H1 (cell line): ENCODE data around the gene KRTAP3-2. TPM values are rescaled to one million over a fixed set of nuclear protein-coding genes. Genes with fewer than 3 reads are reported as not detected.

Experiments
- CTCF ChIA-PET: fragments of 300-600 bp; sonication (Branson Sonifier 250); formaldehyde crosslinking; loops from one replicate; lab custom pipeline; 2021; ENCODE audit not compliant: partially characterized antibody; lab: Charles Lee
- POLR2A ChIA-PET: fragments of 300-600 bp; sonication (Branson Sonifier 250); formaldehyde crosslinking; loops from one replicate; lab custom pipeline; 2021; ENCODE audit warnings: inconsistent platforms; ENCODE audit not compliant: partially characterized antibody; lab: Charles Lee
- DNase-seq, 2 experiments: peaks; one replicate each; pipeline versions ENCODE4 v3.0.0 to v3.0.0-alpha.2; 2010 to 2022; ENCODE audit warnings: low spot score in 2 of 2, low read depth in 1 of 2, mixed read lengths in 1 of 2
- FAIRE-seq: peaks from 2 replicates; lab custom pipeline; 2011; peaks lifted over from hg19 to GRCh38; lab: Jason Lieb, UNC
- H2AFZ ChIP-seq: 2 replicates; pipeline ENCODE4 v1.8.1; 2012; ENCODE audit warnings: low read length, inconsistent platforms
- H2AK5ac ChIP-seq: 2 replicates; pipeline ENCODE4 v1.6.1; 2013; ENCODE audit warnings: low read depth, low read length
- H2BK120ac ChIP-seq: replicated peaks from 2 replicates; pipeline ENCODE3; 2013; ENCODE audit warnings: low read depth, low read length, inconsistent platforms
- H2BK12ac ChIP-seq: 2 replicates; pipeline ENCODE4 v1.6.1; 2013; ENCODE audit warnings: low read depth, low read length
- H2BK15ac ChIP-seq: 2 replicates; pipeline ENCODE4 v1.6.1; 2013; ENCODE audit warnings: low read length
- H2BK20ac ChIP-seq: 2 replicates; pipeline ENCODE4 v1.6.1; 2013; ENCODE audit warnings: low read length
- H2BK5ac ChIP-seq: 2 replicates; pipeline ENCODE4 v1.6.1; 2013; ENCODE audit warnings: low read depth, low read length
- H3K14ac ChIP-seq: 2 replicates; pipeline ENCODE4 v1.6.1; 2013; ENCODE audit warnings: inconsistent platforms; ENCODE audit not compliant: insufficient read length
- H3K18ac ChIP-seq: 2 replicates; pipeline ENCODE4 v1.6.1; 2013; ENCODE audit warnings: low read length; ENCODE audit errors: extremely low read depth
- H3K23ac ChIP-seq: 2 replicates; pipeline ENCODE4 v1.6.1; 2013; ENCODE audit warnings: inconsistent platforms; ENCODE audit not compliant: insufficient read length
- H3K23me2 ChIP-seq: 2 replicates; pipeline ENCODE4 v1.6.1; 2013; ENCODE audit warnings: low read depth, low read length
- H3K27ac ChIP-seq: 2 replicates; pipeline ENCODE4 v1.6.1; 2011; ENCODE audit warnings: low read depth, low read length, inconsistent platforms
- H3K27me3 ChIP-seq, 4 experiments: replicated peaks in 1 of 4; 1 replicate in 1 of 4; 2 replicates in 3 of 4; pipeline versions ENCODE4 v1.6.1 to v1.8.1; 2011 to 2013; ENCODE audit warnings: low read length in 3 of 4, mild to moderate bottlenecking in 3 of 4, inconsistent platforms in 2 of 4, mixed read lengths in 2 of 4, moderate library complexity in 1 of 4; ENCODE audit not compliant: control insufficient read depth in 3 of 4, insufficient read depth in 3 of 4; ENCODE audit errors: extremely low read depth in 1 of 4
- H3K36me3 ChIP-seq, 4 experiments: 2 replicates each; pipeline versions ENCODE4 v1.6.1 to v1.8.1; 2011 to 2013; ENCODE audit warnings: mild to moderate bottlenecking in 4 of 4, low read length in 3 of 4, moderate library complexity in 2 of 4, control low read depth in 1 of 4, inconsistent platforms in 1 of 4; ENCODE audit not compliant: insufficient read depth in 4 of 4, control insufficient read depth in 2 of 4
- H3K4ac ChIP-seq: replicated peaks from 2 replicates; pipeline ENCODE3; 2013; ENCODE audit warnings: low read length, low read depth, mixed read lengths, inconsistent platforms; ENCODE audit not compliant: insufficient read length
- H3K4me1 ChIP-seq, 4 experiments: replicated peaks in 1 of 4; 1 replicate in 1 of 4; 2 replicates in 3 of 4; pipeline versions ENCODE4 v1.6.1 to v1.8.1; 2011 to 2013; ENCODE audit warnings: low read length in 3 of 4, inconsistent platforms in 2 of 4, mixed read lengths in 1 of 4; ENCODE audit not compliant: insufficient read depth in 4 of 4, control insufficient read depth in 3 of 4
- H3K4me2 ChIP-seq, 2 experiments: 2 replicates each; pipeline versions ENCODE4 v1.6.1 to v1.8.1; 2011 to 2013; ENCODE audit warnings: low read depth in 2 of 2, low read length in 2 of 2, control low read depth in 1 of 2, inconsistent platforms in 1 of 2, mild to moderate bottlenecking in 1 of 2; ENCODE audit not compliant: insufficient read depth in 1 of 2
- H3K4me3 ChIP-seq, 4 experiments: fragments of 200-600, 300-600 bp in 1 of 4; sonication (generic), shearing (Covaris generic), sonication (Bioruptor Twin) in 1 of 4; 2 replicates each; pipeline versions ENCODE4 v1.5.1 to v1.8.1; 2011 to 2016; ENCODE audit warnings: low read length in 4 of 4, low read depth in 3 of 4, control low read depth in 2 of 4, inconsistent platforms in 2 of 4, mild to moderate bottlenecking in 2 of 4, mixed read lengths in 1 of 4, moderate library complexity in 1 of 4; ENCODE audit not compliant: insufficient read depth in 2 of 4; ENCODE audit errors: extremely low read depth in 1 of 4
- H3K56ac ChIP-seq: replicated peaks from 2 replicates; pipeline ENCODE3; 2013; ENCODE audit warnings: low read depth, mild to moderate bottlenecking, mixed read lengths, low read length, inconsistent platforms; ENCODE audit not compliant: insufficient read length
- H3K79me1 ChIP-seq: 2 replicates; pipeline ENCODE4 v1.6.1; 2013; ENCODE audit warnings: low read depth, low read length, control low read depth
- H3K79me2 ChIP-seq, 2 experiments: 2 replicates each; pipeline versions ENCODE4 v1.6.1 to v1.8.1; 2012 to 2013; ENCODE audit warnings: low read length in 2 of 2, mild to moderate bottlenecking in 2 of 2, inconsistent platforms in 1 of 2; ENCODE audit not compliant: insufficient read depth in 2 of 2, control insufficient read depth in 1 of 2
- H3K9ac ChIP-seq, 4 experiments: replicated peaks in 1 of 4; 1 replicate in 1 of 4; 2 replicates in 3 of 4; pipeline versions ENCODE4 v1.6.1 to v1.8.1; 2011 to 2013; ENCODE audit warnings: low read depth in 3 of 4, low read length in 3 of 4, control low read depth in 2 of 4, mild to moderate bottlenecking in 2 of 4, moderate library complexity in 2 of 4, inconsistent platforms in 1 of 4; ENCODE audit errors: extremely low read depth in 1 of 4
- H3K9me3 ChIP-seq, 2 experiments: 2 replicates each; pipeline versions ENCODE4 v1.6.1 to v1.8.1; 2012 to 2013; ENCODE audit warnings: mild to moderate bottlenecking in 2 of 2, moderate library complexity in 2 of 2, control low read depth in 1 of 2, inconsistent platforms in 1 of 2, low read depth in 1 of 2, low read length in 1 of 2, mixed read lengths in 1 of 2; ENCODE audit not compliant: insufficient read depth in 2 of 2
- H4K20me1 ChIP-seq, 2 experiments: replicated peaks in 1 of 2; 2 replicates each; pipeline versions ENCODE3 to v1.8.1; 2011 to 2013; ENCODE audit warnings: inconsistent platforms in 2 of 2, low read length in 2 of 2, mild to moderate bottlenecking in 1 of 2; ENCODE audit not compliant: insufficient read depth in 2 of 2, control insufficient read depth in 1 of 2
- H4K5ac ChIP-seq: 2 replicates; pipeline ENCODE4 v1.6.1; 2013; ENCODE audit warnings: low read length, low read depth, mixed read lengths, inconsistent platforms; ENCODE audit not compliant: insufficient read length
- H4K8ac ChIP-seq: 2 replicates; pipeline ENCODE4 v1.8.0; 2013; ENCODE audit warnings: mild to moderate bottlenecking, moderate library complexity, low read length, inconsistent platforms; ENCODE audit not compliant: insufficient read depth; ENCODE audit errors: extremely low read depth
- H4K91ac ChIP-seq: replicated peaks from 2 replicates; pipeline ENCODE3; 2013; ENCODE audit warnings: low read length, mixed read lengths, inconsistent platforms; ENCODE audit not compliant: insufficient read length
- BACH1 ChIP-seq: IDR thresholded peaks from 2 replicates; pipeline ENCODE4 v1.6.1; 2012; ENCODE audit warnings: low read length, improper control_type of control experiment
- BCL11A ChIP-seq, 2 experiments: IDR thresholded peaks; one replicate each; pipeline ENCODE4 v1.6.1; 2011; ENCODE audit warnings: low read depth in 2 of 2, low read length in 2 of 2, mild to moderate bottlenecking in 2 of 2
- BRCA1 ChIP-seq: IDR thresholded peaks from 2 replicates; pipeline ENCODE4 v1.6.1; 2012; ENCODE audit warnings: low read depth, low read length, improper control_type of control experiment
- CBX8 ChIP-seq: fragments of 300-800, 300-1000 bp; sonication (generic); IDR thresholded peaks from 2 replicates; pipeline ENCODE4 v1.7.1; 2016; ENCODE audit warnings: low read depth, low read length, borderline replicate concordance
- CREB1 ChIP-seq: IDR thresholded peaks from 2 replicates; pipeline ENCODE4 v1.6.1; 2012; ENCODE audit warnings: inconsistent platforms
- EZH2 ChIP-seq: fragments of 200-600 bp; sonication (generic); IDR thresholded peaks from 2 replicates; pipeline ENCODE4 v1.7.1; 2012; ENCODE audit warnings: low read depth, mild to moderate bottlenecking, moderate library complexity, low read length, inconsistent platforms; ENCODE audit not compliant: severe bottlenecking
- KDM5A ChIP-seq: fragments of 200-600 bp; IDR thresholded peaks from 2 replicates; pipeline ENCODE4 v1.7.1; 2012; ENCODE audit warnings: mild to moderate bottlenecking, low read length, inconsistent platforms, mixed read lengths
- NRF1 ChIP-seq: IDR thresholded peaks from 2 replicates; pipeline ENCODE4 v1.6.1; 2011; ENCODE audit warnings: mild to moderate bottlenecking, low read depth, low read length, improper control_type of control experiment
- POLR2A ChIP-seq, 2 experiments: IDR thresholded peaks; 1 replicate in 1 of 2; 2 replicates in 1 of 2; pipeline ENCODE4 v1.6.1; 2011; ENCODE audit warnings: low read depth in 2 of 2, low read length in 2 of 2, mild to moderate bottlenecking in 2 of 2; ENCODE audit errors: control extremely low read depth in 1 of 2
- RAD21 ChIP-seq, 2 experiments: IDR thresholded peaks in 1 of 2; conservative IDR thresholded peaks in 1 of 2; 2 replicates each; pipeline ENCODE4 v1.6.1; 2011; ENCODE audit warnings: low read depth in 2 of 2, low read length in 2 of 2, improper control_type of control experiment in 1 of 2, inconsistent platforms in 1 of 2, mild to moderate bottlenecking in 1 of 2, moderate library complexity in 1 of 2
- RFX5 ChIP-seq: IDR thresholded peaks from 2 replicates; pipeline ENCODE4 v1.6.1; 2011; ENCODE audit warnings: low read depth, low read length, improper control_type of control experiment, borderline replicate concordance
- SP1 ChIP-seq: IDR thresholded peaks from 2 replicates; pipeline ENCODE4 v1.6.1; 2011; ENCODE audit warnings: low read depth, low read length
- SP4 ChIP-seq: IDR thresholded peaks from 2 replicates; pipeline ENCODE4 v1.6.1; 2012; ENCODE audit warnings: low read length, inconsistent platforms
- SUZ12 ChIP-seq: fragments of 200-600 bp; sonication (generic); IDR thresholded peaks from 2 replicates; pipeline ENCODE4 v1.6.1; 2012; ENCODE audit warnings: mild to moderate bottlenecking, inconsistent platforms, low read length, moderate library complexity, mixed read lengths
- TAF1 ChIP-seq: IDR thresholded peaks from 2 replicates; pipeline ENCODE4 v1.6.1; 2011; ENCODE audit warnings: mild to moderate bottlenecking, low read depth, low read length
- YY1 ChIP-seq: IDR thresholded peaks from 2 replicates; pipeline ENCODE4 v1.6.1; 2011; ENCODE audit warnings: low read depth, mild to moderate bottlenecking, low read length
- WGBS, 2 experiments: shearing (Covaris generic) in 1 of 2; methylation state at CpG; one replicate each; pipeline versions ENCODE4 v1.1.6 to v1.1.7; 2013 to 2015; ENCODE audit warnings: low lambda C conversion rate in 2 of 2, mixed read lengths in 2 of 2, inconsistent platforms in 1 of 2, low coverage in 1 of 2, missing lambda C conversion rate in 1 of 2; ENCODE audit not compliant: insufficient replicate concordance in 2 of 2, insufficient coverage in 1 of 2, insufficient read length in 1 of 2; ENCODE audit errors: extremely low coverage in 1 of 2, missing lambda C conversion rate in 1 of 2; 5-methylcytosine and 5-hydroxymethylcytosine counted together
- polyA plus RNA-seq, 7 experiments: library from polyadenylated mRNA; depleted of rRNA in 3 of 7; stranded (reverse) in 5 of 7; unstranded in 2 of 7; fragments of >200 nt in 5 of 7; fragments of 200-250 nt in 2 of 7; gene quantifications; 1 replicate in 5 of 7; 2 replicates in 1 of 7; 4 replicates in 1 of 7; pipeline versions ENCODE4 v1.2.1 to v1.2.3, GENCODE V29; 2011 to 2013; ENCODE audit warnings: missing spikeins in 2 of 7, mixed read lengths in 2 of 7
- total RNA-seq: library from RNA; stranded (reverse); fragmentation: NEBNext Ultra II Directional; extraction: Animal tissue kit (Norgen Biotek cat#: 25700); gene quantifications from 2 replicates; pipeline ENCODE4 v1.2.1, GENCODE V29; 2021

Gene KRTAP3-2
- total and polyA plus RNA-seq, 2 of the 8 experiments (the other 6 are each of a cell fraction or from before 2014, with no cell fraction given) = not detected

GRCh38 chr17:40951011-40951622 is 48.6 kb downstream of the KRTAP3-2 start:
- H3K4me3 ChIP-seq = no peak overlapping the region
- no peak overlapping the region for H2BK12ac ChIP-seq
- no peaks in the 10 kb centered on the region for H3K79me2 ChIP-seq
- no peak overlapping the region for H4K91ac ChIP-seq
- no peaks in the 10 kb centered on the region for H3K27me3 ChIP-seq
- no peak overlapping the region for H3K23ac ChIP-seq
- H2BK20ac ChIP-seq = no peak overlapping the region; the same call in 1 of the 2 replicates
- no peak overlapping the region for H4K5ac ChIP-seq
- FAIRE-seq (no peak), DNase-seq (no peak)
- no peak overlapping the region for H3K18ac ChIP-seq
- ChIA-PET CTCF (interaction anchor here (1.5 kb wide), 1 partner anchor 12 kb away, joined by 6 read pairs; no protein-coding TSS in a partner anchor), POLR2A (no interaction called here)
- no peak overlapping the region for H3K4ac ChIP-seq
- WGBS, 2 experiments = 74% methylated on average over 2 of the region's 2 CpGs; no CpG with 5 or more reads in 1 of the 2 experiments
- no peak overlapping the region for H4K8ac ChIP-seq
- no peaks in the 10 kb centered on the region for H3K4me1 ChIP-seq
- no peaks in the 10 kb centered on the region for H3K79me1 ChIP-seq
- H3K56ac ChIP-seq = no peak overlapping the region
- no peaks in the 10 kb centered on the region for H3K9me3 ChIP-seq
- H2AK5ac ChIP-seq = no peak overlapping the region
- H2BK5ac ChIP-seq = no peak overlapping the region
- no peak overlapping the region for H3K14ac ChIP-seq
- no peak overlapping the region for H2BK120ac ChIP-seq
- no peak overlapping the region for H3K27ac ChIP-seq
- no peak overlapping the region for H2AFZ ChIP-seq
- no peak overlapping the region for H2BK15ac ChIP-seq
- no peaks in the 10 kb centered on the region for H4K20me1 ChIP-seq
- no peak overlapping the region for H3K9ac ChIP-seq
- H3K36me3 ChIP-seq = no peaks in the 10 kb centered on the region
- H3K4me2 ChIP-seq = no peak overlapping the region
- H3K23me2 ChIP-seq = no peaks in the 10 kb centered on the region
- TF ChIP-seq RAD21 (IDR thresholded peaks at IDR 0.05 in 1 of 2, conservative IDR thresholded peaks at IDR 0.05 in 1 of 2; ENCODE audit: low read depth in 2 of 2, low read length in 2 of 2) (no peak), RFX5 (no peak), BRCA1 (no peak), POLR2A (IDR thresholded peaks at IDR 0.05; ENCODE audit: control extremely low read depth in 1 of 2, low read depth in 2 of 2, low read length in 2 of 2) (no peak), CBX8 (no peak), BACH1 (no peak), BCL11A (IDR thresholded peaks at IDR 0.05; ENCODE audit: low read depth in 2 of 2, low read length in 2 of 2) (no peak), SUZ12 (no peak), KDM5A (no peak), YY1 (no peak), CREB1 (no peak), NRF1 (no peak), SP1 (no peak), SP4 (no peak), EZH2 (no peak), TAF1 (no peak)
